SU-DHL-6 (cell line): ENCODE measurements around the gene MARCHF11.

ENCODE experiments used
- H2AFZ ChIP-seq: fragments of 200-600 bp; sonication (generic); 2 replicates; pipeline ENCODE4 v1.6.1; 2014; ENCODE audit warnings: low read depth, mild to moderate bottlenecking, moderate library complexity, mixed read lengths, antibody characterized with exemption, low read length; ENCODE audit not compliant: severe bottlenecking
- H3F3A ChIP-seq: fragments of 200-600 bp; shearing (Covaris generic); 2 replicates; pipeline ENCODE4 v1.6.0; 2016; ENCODE audit warnings: antibody characterized with exemption, mild to moderate bottlenecking; ENCODE audit not compliant: insufficient read depth
- H3K27ac ChIP-seq: fragments of 200-600 bp; sonication (generic); 2 replicates; pipeline ENCODE4 v1.5.1; 2016; ENCODE audit warnings: low read depth, mild to moderate bottlenecking, low read length, moderate library complexity, mixed read lengths
- H3K27me3 ChIP-seq: fragments of 200-600 bp; sonication (generic), shearing (Covaris generic); 2 replicates; pipeline ENCODE4 v1.6.0; 2014; ENCODE audit warnings: mild to moderate bottlenecking, low read length
- H3K36me3 ChIP-seq: fragments of 200-600 bp; sonication (generic); 2 replicates; pipeline ENCODE4 v1.6.1; 2014; ENCODE audit warnings: mild to moderate bottlenecking, low read length, mixed read lengths
- H3K4me2 ChIP-seq: fragments of 300-600, 200-600 bp; shearing (Covaris generic), sonication (generic); 2 replicates; pipeline ENCODE4 v1.6.0; 2014; ENCODE audit warnings: low read length, low read depth, mild to moderate bottlenecking; ENCODE audit not compliant: poor library complexity, severe bottlenecking
- H3K4me3 ChIP-seq: fragments of 200-600 bp; sonication (generic); 2 replicates; pipeline ENCODE4 v1.5.1; 2014; ENCODE audit warnings: antibody characterized with exemption, low read length, mild to moderate bottlenecking, mixed read lengths; ENCODE audit not compliant: insufficient read depth, poor library complexity, severe bottlenecking
- H3K79me2 ChIP-seq: fragments of 200-600 bp; sonication (generic); 2 replicates; pipeline ENCODE4 v1.6.1; 2014; ENCODE audit warnings: mild to moderate bottlenecking, low read length, moderate library complexity; ENCODE audit not compliant: insufficient read depth
- H3K9ac ChIP-seq: fragments of 200-600 bp; sonication (generic); 2 replicates; pipeline ENCODE4 v1.7.0; 2014; ENCODE audit warnings: mild to moderate bottlenecking, low read length
- H3K9me2 ChIP-seq: fragments of 200-600 bp; sonication (generic); replicated peaks from 2 replicates; pipeline ENCODE4 v1.6.1; 2014; ENCODE audit warnings: low read length; ENCODE audit not compliant: insufficient read depth
- H3K9me3 ChIP-seq: fragments of 200-600 bp; sonication (generic); 2 replicates; pipeline ENCODE4 v1.6.1; 2014; ENCODE audit warnings: low read length, mixed read lengths; ENCODE audit not compliant: insufficient read depth
- H4K20me1 ChIP-seq: fragments of 200-600 bp; sonication (generic); 2 replicates; pipeline ENCODE4 v1.6.1; 2014; ENCODE audit warnings: low read depth, mild to moderate bottlenecking, antibody characterized with exemption, low read length, moderate library complexity, mixed read lengths
- CTCF ChIP-seq: fragments of 200-600 bp; sonication (generic); IDR thresholded peaks from one replicate; pipeline ENCODE4 v1.5.1; 2017; ENCODE audit warnings: antibody characterized with exemption, mild to moderate bottlenecking, low read length, moderate library complexity; ENCODE audit not compliant: insufficient read depth, poor library complexity, severe bottlenecking
- EZH2phosphoT487 ChIP-seq: fragments of 200-600 bp; sonication (generic), shearing (Covaris generic); conservative IDR thresholded peaks from 2 replicates; pipeline ENCODE4 v1.6.1; 2018; ENCODE audit warnings: mild to moderate bottlenecking, antibody characterized with exemption, low read length, moderate library complexity, mixed read lengths

Gene MARCHF11

GRCh38 chr5:16033187-16033925 lies 146.2 kb downstream of the MARCHF11 start:
- TF ChIP-seq CTCF: no peak
- no peak for TF ChIP-seq EZH2phosphoT487
- H3K27ac ChIP-seq: no peak overlapping the region
- no peaks in the 10 kb centered on the region for H3K9me3 ChIP-seq
- H3K9me2 ChIP-seq: no peaks in the 10 kb centered on the region; the same call in 1 of the 2 replicates
- H3K36me3 ChIP-seq: no peaks in the 10 kb centered on the region
- no peak overlapping the region for H2AFZ ChIP-seq
- no peak overlapping the region for H3K4me3 ChIP-seq
- H3K79me2 ChIP-seq: no peaks in the 10 kb centered on the region
- H3K9ac ChIP-seq: no peak overlapping the region
- no peak overlapping the region for H3K4me2 ChIP-seq
- no peaks in the 10 kb centered on the region for H3F3A ChIP-seq
- H4K20me1 ChIP-seq: no peaks in the 10 kb centered on the region
- H3K27me3 ChIP-seq: no peaks in the 10 kb centered on the region

GRCh38 chr5:16028708-16029107 lies 150.9 kb downstream of the MARCHF11 start:
- Histone ChIP-seq H3K79me2 (no peaks in the 10 kb centered on the region), H3K4me2 (no peak overlapping the region), H2AFZ (no peak overlapping the region), H3K9ac (no peak overlapping the region), H3K9me3 (no peaks in the 10 kb centered on the region), H3K4me3 (no peak overlapping the region), H3F3A (no peaks in the 10 kb centered on the region), H3K27me3 (no peaks in the 10 kb centered on the region), H3K27ac (no peak overlapping the region), H3K9me2 (no peaks in the 10 kb centered on the region), H3K36me3 (no peaks in the 10 kb centered on the region), H4K20me1 (no peaks in the 10 kb centered on the region)
- no peak for TF ChIP-seq EZH2phosphoT487
- TF ChIP-seq CTCF: no peak

- Histone ChIP-seq H4K20me1 (no peaks in the 10 kb centered on the region), H3K4me3 (no peak overlapping the region), H3K9me2 (no peaks in the 10 kb centered on the region), H3K27ac (no peak overlapping the region), H3K9ac (no peak overlapping the region), H3K4me2 (no peak overlapping the region), H3F3A (no peaks in the 10 kb centered on the region), H2AFZ (no peak overlapping the region), H3K27me3 (no peaks in the 10 kb centered on the region), H3K9me3 (no peaks in the 10 kb centered on the region), H3K36me3 (no peaks in the 10 kb centered on the region), H3K79me2 (no peaks in the 10 kb centered on the region)
- TF ChIP-seq CTCF: no peak
- no peak for TF ChIP-seq EZH2phosphoT487
Measured at GRCh38 chr5:16025681-16026080, 153.9 kb downstream of the MARCHF11 start.
